Neutrophil (primary cell): ENCODE measurements around the gene FUT8.

ENCODE experiments used
- H3K27ac ChIP-seq: fragments of 200-600 bp; sonication (generic); 2 replicates; pipeline ENCODE4 v1.5.1; 2016; ENCODE audit warnings: mild to moderate bottlenecking, moderate library complexity
- H3K27me3 ChIP-seq: fragments of 200-600 bp; sonication (generic); 2 replicates; pipeline ENCODE4 v1.6.0; 2016; ENCODE audit warnings: mild to moderate bottlenecking
- H3K36me3 ChIP-seq: fragments of 200-600 bp; sonication (generic); 2 replicates; pipeline ENCODE4 v1.5.1; 2017
- H3K4me1 ChIP-seq, 2 experiments: fragments of 200-600 bp in 1 of 2; sonication (generic) in 1 of 2; 1 replicate in 1 of 2; 2 replicates in 1 of 2; pipeline versions ENCODE4 v1.5.1 to v1.6.1; 2013 to 2016; ENCODE audit warnings: low read depth in 1 of 2, low read length in 1 of 2, mild to moderate bottlenecking in 1 of 2, moderate library complexity in 1 of 2; ENCODE audit not compliant: control insufficient read depth in 1 of 2, insufficient read depth in 1 of 2
- H3K4me3 ChIP-seq, 2 experiments: fragments of 200-600 bp in 1 of 2; sonication (generic) in 1 of 2; 1 replicate in 1 of 2; 2 replicates in 1 of 2; pipeline ENCODE4 v1.5.1; 2013 to 2016; ENCODE audit warnings: low read depth in 1 of 2, low read length in 1 of 2, mild to moderate bottlenecking in 1 of 2, moderate library complexity in 1 of 2
- H3K9me3 ChIP-seq: fragments of 200-600 bp; sonication (generic); 2 replicates; pipeline ENCODE4 v1.5.1; 2016
- TF ChIP-seq, protein P1 (sequence below): fragments of 200-600 bp; sonication (generic); IDR thresholded peaks from 2 replicates; pipeline ENCODE4 v1.5.1; 2016; ENCODE audit warnings: antibody characterized with exemption

FUT8 gene

DNA sequence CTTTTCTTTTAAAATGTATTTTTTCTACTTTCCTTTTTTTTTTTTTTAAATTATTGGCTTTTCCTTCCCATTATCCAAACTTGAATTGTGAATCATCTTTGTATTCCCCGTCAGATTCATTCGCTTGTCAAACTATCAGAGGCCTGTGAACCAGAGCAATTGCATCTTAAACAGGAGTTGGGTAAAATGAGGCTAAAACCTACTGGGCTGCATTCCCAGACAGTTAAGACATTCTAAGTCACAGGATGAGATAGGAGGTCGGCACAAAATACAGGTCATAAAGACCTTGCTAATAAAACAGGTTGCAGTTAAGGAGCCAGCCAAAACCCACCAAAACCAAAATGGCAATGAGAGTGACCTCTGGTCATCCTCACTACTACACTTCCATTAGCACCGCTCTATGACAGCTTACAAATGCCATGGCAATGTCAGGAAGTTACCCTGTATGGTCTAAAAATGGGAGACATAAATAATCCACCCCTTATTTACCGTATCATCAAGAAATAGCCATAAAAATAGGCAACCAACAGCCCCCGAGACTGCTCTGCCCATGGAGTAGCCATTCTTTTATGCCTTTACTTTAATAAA is 19.9 kb downstream of the FUT8 start:
- H3K36me3 ChIP-seq, result no peaks in the 10 kb centered on the region
- H3K27me3 ChIP-seq, result no peaks in the 10 kb centered on the region
- TF ChIP-seq, protein P1, sequence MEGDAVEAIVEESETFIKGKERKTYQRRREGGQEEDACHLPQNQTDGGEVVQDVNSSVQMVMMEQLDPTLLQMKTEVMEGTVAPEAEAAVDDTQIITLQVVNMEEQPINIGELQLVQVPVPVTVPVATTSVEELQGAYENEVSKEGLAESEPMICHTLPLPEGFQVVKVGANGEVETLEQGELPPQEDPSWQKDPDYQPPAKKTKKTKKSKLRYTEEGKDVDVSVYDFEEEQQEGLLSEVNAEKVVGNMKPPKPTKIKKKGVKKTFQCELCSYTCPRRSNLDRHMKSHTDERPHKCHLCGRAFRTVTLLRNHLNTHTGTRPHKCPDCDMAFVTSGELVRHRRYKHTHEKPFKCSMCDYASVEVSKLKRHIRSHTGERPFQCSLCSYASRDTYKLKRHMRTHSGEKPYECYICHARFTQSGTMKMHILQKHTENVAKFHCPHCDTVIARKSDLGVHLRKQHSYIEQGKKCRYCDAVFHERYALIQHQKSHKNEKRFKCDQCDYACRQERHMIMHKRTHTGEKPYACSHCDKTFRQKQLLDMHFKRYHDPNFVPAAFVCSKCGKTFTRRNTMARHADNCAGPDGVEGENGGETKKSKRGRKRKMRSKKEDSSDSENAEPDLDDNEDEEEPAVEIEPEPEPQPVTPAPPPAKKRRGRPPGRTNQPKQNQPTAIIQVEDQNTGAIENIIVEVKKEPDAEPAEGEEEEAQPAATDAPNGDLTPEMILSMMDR, result no peak
- H3K4me3 ChIP-seq, result no peak overlapping the region
- no peaks in the 10 kb centered on the region for H3K9me3 ChIP-seq
- no peak overlapping the region for H3K27ac ChIP-seq
- no peaks in the 10 kb centered on the region for H3K4me1 ChIP-seq

DNA sequence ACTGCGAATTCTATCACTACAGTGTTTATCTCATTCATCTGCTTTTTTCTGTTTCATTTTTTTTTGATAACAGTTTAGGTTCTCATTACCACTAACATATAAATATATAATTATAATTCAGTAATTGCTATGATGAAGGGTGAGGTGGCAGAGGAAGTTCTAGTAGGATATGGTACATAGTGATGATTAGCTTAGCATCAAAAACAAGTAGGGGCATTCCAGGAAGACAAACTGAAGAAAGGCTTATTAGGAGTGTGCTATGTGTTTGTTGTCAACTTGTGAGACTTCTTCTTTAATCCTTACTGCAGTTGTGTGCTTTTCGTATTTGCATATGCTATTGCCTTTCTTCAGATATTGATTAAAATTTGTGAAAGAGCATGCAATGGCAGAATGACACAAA is 20.6 kb downstream of the FUT8 start:
- no peak overlapping the region for H3K27ac ChIP-seq
- no peak overlapping the region for H3K4me3 ChIP-seq
- no peaks in the 10 kb centered on the region for H3K9me3 ChIP-seq
- no peaks in the 10 kb centered on the region for H3K4me1 ChIP-seq
- H3K36me3 ChIP-seq, result no peaks in the 10 kb centered on the region
- H3K27me3 ChIP-seq, result no peaks in the 10 kb centered on the region
- TF ChIP-seq, protein P1, result no peak

DNA sequence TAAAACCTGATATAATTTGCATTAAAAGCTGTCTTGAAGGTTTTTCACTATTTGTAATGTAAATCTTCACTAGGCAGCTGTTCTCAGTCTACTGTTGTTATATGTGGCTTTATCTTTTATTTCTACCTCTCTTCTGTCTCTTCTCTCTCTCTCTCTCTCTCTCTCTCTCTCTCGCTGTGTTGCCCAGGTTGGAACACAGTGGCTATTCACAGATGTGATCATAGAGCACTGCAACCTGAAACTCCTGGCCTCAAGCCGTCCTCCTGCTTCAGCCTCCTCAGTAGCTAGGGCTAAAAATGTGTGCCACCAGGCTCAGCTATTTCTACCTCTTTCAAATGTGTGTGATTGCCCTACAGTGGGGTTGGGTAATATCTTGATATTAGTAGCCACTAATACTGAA is 21.1 kb downstream of the FUT8 start:
- no peaks in the 10 kb centered on the region for H3K27me3 ChIP-seq
- no peaks in the 10 kb centered on the region for H3K9me3 ChIP-seq
- H3K27ac ChIP-seq, result no peak overlapping the region
- no peaks in the 10 kb centered on the region for H3K36me3 ChIP-seq
- TF ChIP-seq, protein P1, result no peak
- no peak overlapping the region for H3K4me3 ChIP-seq
- H3K4me1 ChIP-seq, result no peaks in the 10 kb centered on the region

DNA sequence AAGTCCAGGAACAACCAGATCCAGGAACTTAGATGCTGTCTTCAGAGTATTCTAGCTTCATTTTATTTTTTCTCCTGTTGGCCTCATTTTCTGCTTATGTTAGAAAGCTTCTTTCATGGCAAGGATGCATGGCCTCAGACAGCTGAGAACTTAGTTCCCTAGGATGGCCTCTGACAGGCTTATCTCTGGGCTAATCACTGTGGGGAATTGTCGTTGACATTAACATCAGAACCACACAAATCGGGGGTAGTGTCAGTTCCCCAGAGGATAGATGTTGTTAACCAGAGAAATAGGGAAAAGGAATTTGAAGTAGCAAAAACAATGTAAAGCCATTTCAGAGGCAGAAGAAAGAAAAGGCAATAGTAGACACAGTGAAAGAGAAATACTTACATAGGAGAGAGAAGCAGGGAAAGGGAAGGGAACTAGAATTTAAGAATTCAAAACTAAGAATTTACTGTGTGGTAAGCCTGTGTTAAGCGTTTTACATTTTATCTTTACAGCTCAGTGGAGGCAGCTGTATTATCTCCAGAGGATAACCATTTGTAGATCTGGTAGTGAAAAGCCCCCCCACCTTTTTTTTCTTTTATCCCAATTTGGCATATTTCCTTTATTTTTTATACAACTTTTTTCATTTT is 21.8 kb downstream of the FUT8 start:
- Histone ChIP-seq H3K27ac (no peak overlapping the region), H3K36me3 (no peaks in the 10 kb centered on the region), H3K4me3 (no peak overlapping the region), H3K9me3 (no peaks in the 10 kb centered on the region), H3K27me3 (no peaks in the 10 kb centered on the region), H3K4me1 (no peaks in the 10 kb centered on the region)
- TF ChIP-seq, protein P1, result no peak

DNA sequence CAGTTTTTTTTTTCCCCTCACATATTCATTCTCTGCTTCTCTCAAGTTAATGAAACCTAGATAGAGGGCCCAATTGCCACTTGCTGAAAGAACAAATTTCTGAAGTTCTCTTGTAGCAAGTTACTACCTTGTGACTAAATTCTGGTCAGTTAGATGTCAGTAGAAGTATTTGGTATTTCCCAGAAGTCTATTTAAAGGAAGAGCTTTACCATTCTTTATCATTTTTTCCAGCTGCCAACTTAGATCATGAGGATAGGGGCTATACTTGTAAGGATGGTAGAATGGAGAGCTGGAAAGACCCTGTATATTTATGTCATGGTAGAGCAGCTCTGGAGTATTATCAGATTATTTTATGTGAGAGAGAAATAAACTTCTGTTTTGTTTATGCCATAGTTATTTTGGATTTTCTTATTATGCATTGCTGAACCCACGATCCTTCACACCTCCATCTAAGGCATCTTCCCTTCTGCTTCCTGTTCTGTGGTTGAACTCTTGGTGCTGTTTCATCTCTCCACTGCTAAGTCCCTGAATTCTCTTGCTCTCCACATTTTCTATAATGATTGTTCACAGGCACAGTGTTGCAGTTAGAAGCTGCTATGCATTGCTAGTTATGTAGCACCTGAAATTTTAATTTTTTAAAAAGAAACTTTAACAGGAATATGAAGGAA is 25.9 kb downstream of the FUT8 start:
- no peaks in the 10 kb centered on the region for H3K4me1 ChIP-seq
- TF ChIP-seq, protein P1, result no peak
- no peaks in the 10 kb centered on the region for H3K9me3 ChIP-seq

More for the DNA sequence above, 25.9 kb downstream of the FUT8 start:
- Histone ChIP-seq H3K36me3 (no peaks in the 10 kb centered on the region), H3K27me3 (no peaks in the 10 kb centered on the region), H3K4me3 (no peak overlapping the region), H3K27ac (no peak overlapping the region)
